K562 (cell line): ENCODE results near the gene C2CD2L. TPM values are rescaled to one million over a fixed set of nuclear protein-coding genes. Genes with fewer than 3 reads are reported as not detected.
A peak's percentile ranks its signal among the peaks of the same experiment; 100 is the strongest.

Experiments
- ARHGAP35 ChIP-seq: fragments of 450-650 bp; IDR thresholded peaks from 2 replicates; pipeline ENCODE4 v1.6.1; 2018; ENCODE audit not compliant: partially characterized antibody
- ATF2 ChIP-seq: sonication (generic); formaldehyde crosslinking; IDR thresholded peaks from 2 replicates; pipeline ENCODE4 v1.8.1; 2022; ENCODE audit warnings: missing genetic modification reagents
- BDP1 ChIP-seq: IDR thresholded peaks from 3 replicates; pipeline ENCODE4 v1.6.1; 2011; ENCODE audit not compliant: insufficient read length, insufficient read depth
- CAMTA2 ChIP-seq: fragments of 250-450 bp; sonication (Bioruptor Pico); conservative IDR thresholded peaks from 2 replicates; pipeline ENCODE4 v1.5.1; 2022
- CBX2 ChIP-seq: fragments of 200-600 bp; sonication (generic); IDR thresholded peaks from one replicate; pipeline ENCODE4 v1.6.1; 2012; ENCODE audit warnings: mild to moderate bottlenecking, low read length, inconsistent platforms; ENCODE audit not compliant: insufficient read depth, poor library complexity, severe bottlenecking
- E2F3 ChIP-seq: fragments of 250-450 bp; sonication (Bioruptor Pico); IDR thresholded peaks from 2 replicates; pipeline ENCODE4 v1.4.0; 2020; ENCODE audit warnings: mild to moderate bottlenecking
- EHMT2 ChIP-seq: fragments of 450-650 bp; IDR thresholded peaks from 2 replicates; pipeline ENCODE4 v1.6.1; 2018; ENCODE audit warnings: antibody characterized with exemption
- FOXA1 ChIP-seq: fragments of 450-650 bp; IDR thresholded peaks from 2 replicates; pipeline ENCODE4 v1.6.1; 2016; ENCODE audit warnings: mild to moderate bottlenecking, borderline replicate concordance
- HCFC1 ChIP-seq: IDR thresholded peaks from 2 replicates; pipeline ENCODE4 v1.6.1; 2012; ENCODE audit warnings: low read depth, low read length, improper control_type of control experiment
- KLF6 ChIP-seq: fragments of 250-450 bp; sonication (Bioruptor Pico); IDR thresholded peaks from 2 replicates; pipeline ENCODE4 v1.4.0; 2020; ENCODE audit warnings: mild to moderate bottlenecking, moderate library complexity, borderline replicate concordance
- NCOA6 ChIP-seq: fragments of 450-650 bp; IDR thresholded peaks from 2 replicates; pipeline ENCODE4 v1.6.1; 2017; ENCODE audit warnings: mild to moderate bottlenecking
- POU5F1 ChIP-seq: fragments of 150-350 bp; IDR thresholded peaks from 2 replicates; pipeline ENCODE4 v1.6.1; 2014; ENCODE audit warnings: borderline replicate concordance, low read length, low read depth, mild to moderate bottlenecking; ENCODE audit not compliant: partially characterized antibody
- RBM39 ChIP-seq: fragments of 200-400 bp; formaldehyde crosslinking; optimal IDR thresholded peaks from 2 replicates; pipeline ENCODE3; 2018; ENCODE audit warnings: low read depth, low read length
- RNF2 ChIP-seq: sonication (generic); IDR thresholded peaks from 2 replicates; pipeline ENCODE4 v1.6.1; 2016
- SRSF1 ChIP-seq: fragments of 200-400 bp; formaldehyde crosslinking; IDR thresholded peaks from 2 replicates; pipeline ENCODE4 v1.6.1; 2017; ENCODE audit warnings: mild to moderate bottlenecking, low read depth, low read length, moderate library complexity
- TSC22D4 ChIP-seq: fragments of 450-650 bp; IDR thresholded peaks from 2 replicates; pipeline ENCODE4 v1.6.1; 2016; ENCODE audit warnings: missing genetic modification characterization, missing biosample characterization, control low read depth
- ZBTB34 ChIP-seq: fragments of 250-450 bp; sonication (Bioruptor Pico); IDR thresholded peaks from 2 replicates; pipeline ENCODE4 v1.8.0; 2021; ENCODE audit warnings: mild to moderate bottlenecking, moderate library complexity
- ZEB2 ChIP-seq: fragments of 450-650 bp; IDR thresholded peaks from 2 replicates; pipeline ENCODE4 v1.6.1; 2016
- ZNF316 ChIP-seq: fragments of 450-650 bp; IDR thresholded peaks from 2 replicates; pipeline ENCODE4 v1.6.1; 2016
- ZNF589 ChIP-seq: fragments of 200-800 bp; sonication (Bioruptor generic); IDR thresholded peaks from 2 replicates; pipeline ENCODE4 v1.6.1; 2016; ENCODE audit warnings: low read depth, missing genetic modification characterization, missing compliant biosample characterization
- ZNF785 ChIP-seq: fragments of 250-450 bp; sonication (Bioruptor Pico); IDR thresholded peaks from 2 replicates; pipeline ENCODE4 v1.4.0; 2020; ENCODE audit warnings: mild to moderate bottlenecking
- polyA plus RNA-seq, 8 experiments: library from polyadenylated mRNA; depleted of rRNA in 4 of 8; stranded (reverse) in 5 of 8; unstranded in 3 of 8; fragments of >200 nt; fragmentation: Nextera tagmentation in 2 of 8; fragmentation: Illumina TruSeq in 1 of 8; extraction: Ambion mirVana in 2 of 8; extraction: Trizol in 1 of 8; gene quantifications; 2 replicates each; pipeline versions ENCODE4 v1.2.1 to v1.2.3, GENCODE V29; 2011 to 2014; ENCODE audit warnings: inconsistent platforms in 1 of 8, missing spikeins in 1 of 8
- total RNA-seq, 7 experiments: library from RNA; depleted of rRNA in 6 of 7; stranded (reverse); fragments of >200 nt in 6 of 7; fragmentation: Illumina TruSeq in 2 of 7; extraction: Trizol in 2 of 7; gene quantifications; 2 replicates each; pipeline versions ENCODE4 v1.2.1 to v1.2.3, GENCODE V29; 2011 to 2021; ENCODE audit warnings: low replicate concordance in 1 of 7
- TF ChIP-seq, protein P1 (sequence below): IDR thresholded peaks from 2 replicates; pipeline ENCODE4 v1.6.1; 2014; ENCODE audit warnings: antibody characterized with exemption
- TF ChIP-seq, protein P2 (sequence below): sonication (generic); formaldehyde crosslinking; IDR thresholded peaks from 2 replicates; pipeline ENCODE4 v1.8.1; 2023; ENCODE audit warnings: mild to moderate bottlenecking, missing genetic modification reagents
- TF ChIP-seq, protein P3 (sequence below): fragments of 250-450 bp; sonication (Bioruptor Pico); IDR thresholded peaks from 2 replicates; pipeline ENCODE4 v1.9.0; 2021; ENCODE audit warnings: mild to moderate bottlenecking

Gene C2CD2L
- total and polyA plus RNA-seq, 9 of the 15 experiments (the other 6 are each of a cell fraction or from before 2014, with no cell fraction given) = 0.66 to 41.2 (median 14.8) TPM

DNA sequence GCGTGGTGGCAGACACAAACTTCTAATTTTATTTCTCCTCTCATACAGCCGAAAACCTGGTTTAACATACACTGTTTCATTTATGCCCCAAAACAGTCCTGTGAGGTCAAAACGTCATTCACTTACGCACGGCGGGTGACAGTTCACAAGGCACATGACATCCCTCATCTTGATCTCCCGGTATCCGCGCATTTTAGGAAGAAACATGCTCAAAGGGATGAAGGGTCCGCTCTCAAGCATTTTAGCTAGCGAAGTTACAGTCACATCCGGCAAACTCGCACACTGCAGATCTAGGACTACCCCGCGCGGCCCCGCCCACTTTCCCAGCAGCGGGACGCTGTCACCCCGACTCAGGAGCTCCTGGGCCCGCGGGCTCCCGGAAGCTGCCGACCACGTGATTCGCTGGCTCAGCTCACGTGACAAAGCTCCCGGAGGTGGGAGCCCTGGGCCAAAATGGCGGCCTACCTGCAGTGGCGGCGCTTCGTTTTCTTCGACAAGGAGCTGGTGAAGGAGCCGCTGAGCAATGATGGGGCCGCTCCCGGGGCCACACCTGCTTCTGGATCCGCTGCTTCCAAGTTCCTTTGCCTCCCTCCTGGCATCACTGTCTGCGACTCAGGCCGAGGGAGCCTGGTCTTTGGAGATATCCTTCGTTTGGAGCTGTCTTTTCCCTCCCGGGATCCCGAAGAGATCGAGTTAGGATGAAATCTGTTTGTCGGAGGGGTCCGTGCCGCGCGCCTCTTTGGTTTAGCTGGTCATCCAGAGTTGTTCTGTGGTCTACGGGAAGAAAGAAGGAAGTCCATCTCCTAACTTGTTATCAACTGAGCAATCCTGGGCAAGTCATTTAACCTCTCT is 39.5 kb upstream of the C2CD2L start, which contains the start of gene VPS11 (continued):
- TF ChIP-seq, protein P1, sequence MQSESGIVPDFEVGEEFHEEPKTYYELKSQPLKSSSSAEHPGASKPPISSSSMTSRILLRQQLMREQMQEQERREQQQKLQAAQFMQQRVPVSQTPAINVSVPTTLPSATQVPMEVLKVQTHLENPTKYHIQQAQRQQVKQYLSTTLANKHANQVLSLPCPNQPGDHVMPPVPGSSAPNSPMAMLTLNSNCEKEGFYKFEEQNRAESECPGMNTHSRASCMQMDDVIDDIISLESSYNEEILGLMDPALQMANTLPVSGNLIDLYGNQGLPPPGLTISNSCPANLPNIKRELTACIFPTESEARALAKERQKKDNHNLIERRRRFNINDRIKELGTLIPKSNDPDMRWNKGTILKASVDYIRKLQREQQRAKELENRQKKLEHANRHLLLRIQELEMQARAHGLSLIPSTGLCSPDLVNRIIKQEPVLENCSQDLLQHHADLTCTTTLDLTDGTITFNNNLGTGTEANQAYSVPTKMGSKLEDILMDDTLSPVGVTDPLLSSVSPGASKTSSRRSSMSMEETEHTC = 0 out of 2 replicates have a peak, but pooled peaks have one; percentile 71
- TF ChIP-seq ZBTB34 (CRISPR knock-in tag) (no peak), CBX2 (no peak), CAMTA2 (no peak), NCOA6 (no peak), HCFC1 (peak; percentile 75), ZNF316 (peak; percentile 83), KLF6 (CRISPR knock-in tag) (no peak), SRSF1 (no peak), ATF2 (CRISPR knock-in tag) (no peak), RNF2 (no peak), ZNF589 (CRISPR knock-in tag) (no peak), ZEB2 (no peak), BDP1 (no peak), RBM39 (no peak), TSC22D4 (tag) (no peak), E2F3 (CRISPR knock-in tag) (no peak), EHMT2 (no peak), ARHGAP35 (no peak), ZNF785 (no peak), FOXA1 (no peak), POU5F1 (no peak)
- TF ChIP-seq, protein P2, sequence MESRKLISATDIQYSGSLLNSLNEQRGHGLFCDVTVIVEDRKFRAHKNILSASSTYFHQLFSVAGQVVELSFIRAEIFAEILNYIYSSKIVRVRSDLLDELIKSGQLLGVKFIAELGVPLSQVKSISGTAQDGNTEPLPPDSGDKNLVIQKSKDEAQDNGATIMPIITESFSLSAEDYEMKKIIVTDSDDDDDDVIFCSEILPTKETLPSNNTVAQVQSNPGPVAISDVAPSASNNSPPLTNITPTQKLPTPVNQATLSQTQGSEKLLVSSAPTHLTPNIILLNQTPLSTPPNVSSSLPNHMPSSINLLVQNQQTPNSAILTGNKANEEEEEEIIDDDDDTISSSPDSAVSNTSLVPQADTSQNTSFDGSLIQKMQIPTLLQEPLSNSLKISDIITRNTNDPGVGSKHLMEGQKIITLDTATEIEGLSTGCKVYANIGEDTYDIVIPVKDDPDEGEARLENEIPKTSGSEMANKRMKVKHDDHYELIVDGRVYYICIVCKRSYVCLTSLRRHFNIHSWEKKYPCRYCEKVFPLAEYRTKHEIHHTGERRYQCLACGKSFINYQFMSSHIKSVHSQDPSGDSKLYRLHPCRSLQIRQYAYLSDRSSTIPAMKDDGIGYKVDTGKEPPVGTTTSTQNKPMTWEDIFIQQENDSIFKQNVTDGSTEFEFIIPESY (CRISPR knock-in tag) = no peak
- TF ChIP-seq, protein P3, sequence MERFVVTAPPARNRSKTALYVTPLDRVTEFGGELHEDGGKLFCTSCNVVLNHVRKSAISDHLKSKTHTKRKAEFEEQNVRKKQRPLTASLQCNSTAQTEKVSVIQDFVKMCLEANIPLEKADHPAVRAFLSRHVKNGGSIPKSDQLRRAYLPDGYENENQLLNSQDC (CRISPR knock-in tag) = no peak
